HG03064 (cell line): Measurements from ENCODE around the gene PCED1B.

Source experiments
- ATAC-seq: cut with Tn5 transposase; IDR thresholded peaks from one replicate; pipeline ENCODE4 v1.9.1; 2021; ENCODE audit warnings: low read depth; ENCODE audit not compliant: unreplicated experiment

Gene PCED1B

GRCh38 chr12:47223031-47223847, 143.8 kb downstream of the PCED1B start:
- no peak for ATAC-seq

- no peak for ATAC-seq
Measured at GRCh38 chr12:47223848-47224213, 144.4 kb downstream of the PCED1B start.

GRCh38 chr12:47224563-47225133, 145.2 kb downstream of the PCED1B start:
- ATAC-seq, result no peak

- no peak for ATAC-seq
Measured at GRCh38 chr12:47225356-47225755, 145.9 kb downstream of the PCED1B start.

GRCh38 chr12:47226199-47226598, 146.8 kb downstream of the PCED1B start:
- ATAC-seq, result no peak

- no peak for ATAC-seq
Measured at GRCh38 chr12:47228802-47229201, 149.4 kb downstream of the PCED1B start.

GRCh38 chr12:47231456-47231855, 152.0 kb downstream of the PCED1B start:
- no peak for ATAC-seq

GRCh38 chr12:47234576-47235141, 155.2 kb downstream of the PCED1B start:
- ATAC-seq, result no peak

- ATAC-seq, result no peak
Measured at GRCh38 chr12:47235258-47236040, 156.0 kb downstream of the PCED1B start.

GRCh38 chr12:47236109-47236714, 156.8 kb downstream of the PCED1B start:
- ATAC-seq, result no peak

- no peak for ATAC-seq
Measured at GRCh38 chr12:47237751-47238211, 158.4 kb downstream of the PCED1B start.

- no peak for ATAC-seq
Measured at GRCh38 chr12:47238669-47239114, 159.3 kb downstream of the PCED1B start.

GRCh38 chr12:47242426-47242825, 163.0 kb downstream of the PCED1B start:
- ATAC-seq, result no peak

GRCh38 chr12:47244835-47245234, 165.4 kb downstream of the PCED1B start:
- ATAC-seq, result no peak

GRCh38 chr12:47245623-47246022, 166.2 kb downstream of the PCED1B start:
- no peak for ATAC-seq

- ATAC-seq, result no peak
Measured at GRCh38 chr12:47247418-47247817, 168.0 kb downstream of the PCED1B start.

- ATAC-seq, result no peak
Measured at GRCh38 chr12:47249082-47249481, 169.7 kb downstream of the PCED1B start.

GRCh38 chr12:47249719-47250357, 170.4 kb downstream of the PCED1B start:
- no peak for ATAC-seq

GRCh38 chr12:47251919-47252318, 172.5 kb downstream of the PCED1B start:
- no peak for ATAC-seq

- ATAC-seq, result no peak
Measured at GRCh38 chr12:47264951-47265350, 185.5 kb downstream of the PCED1B start.
